Body of pancreas (tissue), 4 donors: ENCODE measurements around the gene C9orf43. TPM values are rescaled to one million over a fixed set of nuclear protein-coding genes. Genes with fewer than 3 reads are reported as not detected.

Experiments used
- ATAC-seq: fragments of 150-250 bp; one replicate; pipeline ENCODE4 v1.9.1; 2016
- DNase-seq, 4 donors: peaks; one replicate each; pipeline ENCODE4 v3.0.0-alpha.2; 2019
- H3K27ac ChIP-seq, 4 donors: fragments of 200-600 bp; sonication (generic); 1 replicate in 3 of 4; 2 replicates in 1 of 4; pipeline versions ENCODE4 v1.5.1 to v1.6.1; 2016 to 2019; ENCODE audit warnings: mild to moderate bottlenecking in 1 of 4, mixed read lengths in 1 of 4, moderate library complexity in 1 of 4
- H3K27me3 ChIP-seq, 2 donors: fragments of 200-600 bp; sonication (generic); one replicate each; pipeline ENCODE4 v1.6.0; 2016; ENCODE audit warnings: mild to moderate bottlenecking in 1 of 2
- H3K36me3 ChIP-seq, 2 donors: fragments of 200-600 bp; sonication (generic); replicated peaks in 1 of 2; 2 replicates each; pipeline ENCODE4 v1.5.1; 2016; ENCODE audit warnings: low read depth in 2 of 2; ENCODE audit not compliant: insufficient read depth in 1 of 2
- H3K4me1 ChIP-seq: fragments of 200-600 bp; sonication (generic); one replicate; pipeline ENCODE4 v1.6.0; 2016
- H3K4me3 ChIP-seq, 2 donors: fragments of 200-600 bp; sonication (generic); 1 replicate in 1 of 2; 2 replicates in 1 of 2; pipeline ENCODE4 v1.5.1; 2016 to 2019
- H3K9me3 ChIP-seq, 3 donors: fragments of 200-600 bp; sonication (generic); 1 replicate in 2 of 3; 2 replicates in 1 of 3; pipeline ENCODE4 v1.5.1; 2016
- POLR2A ChIP-seq, 3 donors: fragments of 450-650 bp; IDR thresholded peaks; one replicate each; pipeline ENCODE4 v1.6.1; 2016; ENCODE audit warnings: antibody characterized with exemption in 3 of 3, mild to moderate bottlenecking in 2 of 3
- WGBS, 2 donors: methylation state at CpG; one replicate each; pipeline ENCODE4 v1.1.5; 2017; 5-methylcytosine and 5-hydroxymethylcytosine counted together
- intact Hi-C: fragments of 100-400 bp; cut with DNase I; formaldehyde crosslinking; loops from one replicate; pipeline ENCODE4 v1.15.1; 2023
- total RNA-seq, 2 donors: library from RNA; depleted of rRNA; stranded (reverse); fragments of >200 nt; gene quantifications; one replicate each; pipeline ENCODE4 v1.1.0, GENCODE V29; 2016
- TF ChIP-seq, protein P1 (sequence below), 7 experiments: fragments of 450-650 bp in 4 of 7; fragments of 200-600 bp in 3 of 7; sonication (generic) in 3 of 7; IDR thresholded peaks; one replicate each; pipeline ENCODE4 v1.5.1; 2016 to 2019; ENCODE audit warnings: antibody characterized with exemption in 7 of 7

The C9orf43 gene
- total RNA-seq, 2 donors from 2014 or later, result 1.6 TPM; not detected in 1

- WGBS, 2 donors, result 70 to 77% methylated on average over 5 of the region's 5 CpGs
- Histone ChIP-seq H3K27me3 (no peaks in the 10 kb centered on the region), H3K4me1 (peaks cover 73% of the 10 kb centered on the region), H3K36me3 (peaks cover 0 to 6% of the 10 kb centered on the region in 2 donors), H3K4me3 (no peak overlapping the region), H3K27ac (peak overlapping the region; percentile 29 to 99 (median 52)), H3K9me3 (no peaks in the 10 kb centered on the region)
- DNase-seq, result no peak
- no peak for ATAC-seq
- TF ChIP-seq, protein P1, sequence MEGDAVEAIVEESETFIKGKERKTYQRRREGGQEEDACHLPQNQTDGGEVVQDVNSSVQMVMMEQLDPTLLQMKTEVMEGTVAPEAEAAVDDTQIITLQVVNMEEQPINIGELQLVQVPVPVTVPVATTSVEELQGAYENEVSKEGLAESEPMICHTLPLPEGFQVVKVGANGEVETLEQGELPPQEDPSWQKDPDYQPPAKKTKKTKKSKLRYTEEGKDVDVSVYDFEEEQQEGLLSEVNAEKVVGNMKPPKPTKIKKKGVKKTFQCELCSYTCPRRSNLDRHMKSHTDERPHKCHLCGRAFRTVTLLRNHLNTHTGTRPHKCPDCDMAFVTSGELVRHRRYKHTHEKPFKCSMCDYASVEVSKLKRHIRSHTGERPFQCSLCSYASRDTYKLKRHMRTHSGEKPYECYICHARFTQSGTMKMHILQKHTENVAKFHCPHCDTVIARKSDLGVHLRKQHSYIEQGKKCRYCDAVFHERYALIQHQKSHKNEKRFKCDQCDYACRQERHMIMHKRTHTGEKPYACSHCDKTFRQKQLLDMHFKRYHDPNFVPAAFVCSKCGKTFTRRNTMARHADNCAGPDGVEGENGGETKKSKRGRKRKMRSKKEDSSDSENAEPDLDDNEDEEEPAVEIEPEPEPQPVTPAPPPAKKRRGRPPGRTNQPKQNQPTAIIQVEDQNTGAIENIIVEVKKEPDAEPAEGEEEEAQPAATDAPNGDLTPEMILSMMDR (IDR thresholded peaks at IDR 0.05), result no peak
- TF ChIP-seq POLR2A (IDR thresholded peaks at IDR 0.05), result no peak
- intact Hi-C loops, result loop anchor here (5.0 kb wide), 1 partner anchor 35 kb away; no protein-coding TSS in a partner anchor
These were observed 38.5 kb upstream of the C9orf43 start for GRCh38 chr9:113372059-113372458.

DNA sequence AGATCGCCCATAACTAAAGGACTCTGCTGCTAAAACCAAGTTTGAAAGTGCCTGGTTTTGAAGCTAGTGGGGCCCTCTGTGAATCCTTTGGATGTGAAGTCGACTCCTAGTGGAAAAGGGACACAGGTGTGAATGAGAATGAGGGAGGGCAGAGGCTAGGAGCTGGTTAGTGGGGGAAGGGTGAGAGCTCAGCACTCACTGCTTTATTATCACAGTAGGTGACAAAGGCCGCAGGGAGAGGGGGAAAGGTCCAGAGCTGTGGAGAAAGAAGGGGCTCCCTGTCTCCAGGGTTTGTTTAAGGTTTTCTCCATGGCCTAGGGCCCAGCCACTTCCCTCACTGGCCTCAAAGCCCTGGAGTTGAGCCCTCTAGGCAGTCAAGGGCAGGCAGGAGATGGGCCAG, 37.3 kb upstream of the C9orf43 start:
- H3K27ac ChIP-seq, result peak overlapping the region in 3 of 4 donors; percentile 3 to 99 (median 10)
- no peak overlapping the region for H3K4me3 ChIP-seq
- DNase-seq, result no peak
- intact Hi-C loops, result loop anchor here (5.0 kb wide), 1 partner anchor 34 kb away; no protein-coding TSS in a partner anchor
- WGBS, 2 donors, result 41 to 44% methylated on average over 3 of the region's 3 CpGs
- no peaks in the 10 kb centered on the region for H3K27me3 ChIP-seq
- H3K36me3 ChIP-seq, result peaks cover 0 to 6% of the 10 kb centered on the region in 2 donors
- no peak for ATAC-seq
- TF ChIP-seq POLR2A (IDR thresholded peaks at IDR 0.05), result no peak
- TF ChIP-seq, protein P1 (IDR thresholded peaks at IDR 0.05), result no peak
- peaks cover 85% of the 10 kb centered on the region for H3K4me1 ChIP-seq
- H3K9me3 ChIP-seq, result no peaks in the 10 kb centered on the region

- peak in 2 of 4 donors; percentile 19 to 23 for DNase-seq
- 48 to 80% methylated on average over 1 to 24 of the region's 24 CpGs for WGBS, 2 donors
- TF ChIP-seq, protein P1 (IDR thresholded peaks at IDR 0.05), result no peak
- no peak for TF ChIP-seq POLR2A (IDR thresholded peaks at IDR 0.05)
- H3K36me3 ChIP-seq, result peaks cover 0 to 6% of the 10 kb centered on the region in 2 donors
- intact Hi-C loops, result loop anchor here (5.0 kb wide), 1 partner anchor 33 kb away; no protein-coding TSS in a partner anchor
- no peaks in the 10 kb centered on the region for H3K27me3 ChIP-seq
- H3K4me1 ChIP-seq, result peaks cover 87% of the 10 kb centered on the region
- no peak overlapping the region for H3K4me3 ChIP-seq
- peak overlapping the region; percentile 3 to 99 (median 56) for H3K27ac ChIP-seq
- ATAC-seq, result no peak
- no peaks in the 10 kb centered on the region for H3K9me3 ChIP-seq
These were observed 36.7 kb upstream of the C9orf43 start for GRCh38 chr9:113373676-113374392.

DNA sequence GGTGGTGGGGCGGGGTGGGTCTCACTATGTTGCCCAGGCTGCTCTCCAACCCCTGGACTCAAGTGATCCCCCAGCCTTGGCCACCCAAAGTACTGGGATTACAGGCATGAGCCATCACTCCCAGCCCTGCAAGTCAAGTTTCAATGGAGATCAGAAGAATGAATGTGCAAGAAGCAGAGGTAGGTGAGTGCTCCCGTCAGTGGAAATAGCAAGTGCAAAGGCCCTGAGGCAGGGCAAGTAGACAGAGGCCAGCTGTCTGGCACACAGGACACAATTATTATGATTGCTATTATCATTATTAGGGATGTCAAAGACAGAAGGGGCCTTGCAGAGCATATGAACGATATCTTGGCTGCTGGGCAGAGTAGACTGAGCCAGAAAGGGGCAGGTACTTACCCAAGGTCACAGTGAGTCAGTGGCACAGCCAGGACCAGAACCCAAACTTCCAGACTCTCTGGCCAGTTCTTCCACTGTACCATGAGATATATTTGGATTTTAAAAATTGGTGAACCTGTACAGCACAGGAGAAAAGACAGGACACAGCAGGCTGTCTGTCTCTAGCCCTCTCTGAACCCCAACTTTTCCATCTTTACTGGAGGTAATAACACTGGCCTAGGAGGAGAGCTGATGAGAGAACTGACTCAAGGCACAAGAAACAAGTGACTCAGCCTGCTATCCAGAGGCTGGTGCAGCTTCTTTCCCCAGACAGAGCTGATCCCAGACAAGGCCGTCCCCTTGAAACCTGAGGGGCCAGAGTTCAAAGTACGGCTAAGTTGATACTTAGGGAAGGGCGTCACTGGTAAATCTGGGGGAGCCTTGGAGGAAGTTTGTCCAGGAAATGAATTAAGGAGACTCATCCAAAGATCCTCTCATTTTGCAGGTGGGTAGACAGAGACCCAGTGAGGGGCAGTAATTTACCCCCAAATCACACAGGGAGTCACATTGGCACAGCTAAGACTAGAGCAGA, 35.2 kb upstream of the C9orf43 start:
- 36 to 38% methylated on average over 6 of the region's 6 CpGs for WGBS, 2 donors
- Histone ChIP-seq H3K36me3 (peaks cover 0 to 6% of the 10 kb centered on the region in 2 donors), H3K4me3 (peak overlapping the region in 1 of 2 donors; percentile 77), H3K27ac (peak overlapping the region; percentile 18 to 99 (median 98)), H3K4me1 (peaks cover 87% of the 10 kb centered on the region), H3K27me3 (no peaks in the 10 kb centered on the region), H3K9me3 (no peaks in the 10 kb centered on the region)
- intact Hi-C loops, result no loop called here
- DNase-seq, result peak; percentile 43 to 66 (median 62)
- no peak for ATAC-seq
- no peak for TF ChIP-seq POLR2A (IDR thresholded peaks at IDR 0.05)
- TF ChIP-seq, protein P1 (IDR thresholded peaks at IDR 0.05), result no peak
